ENCODE results near the gene SLBP. TPM values are rescaled to one million over a fixed set of nuclear protein-coding genes. Genes with fewer than 3 reads are reported as not detected.

Gene SLBP
- 95.9 and 100 TPM in 2 replicates for total RNA-seq

DNA sequence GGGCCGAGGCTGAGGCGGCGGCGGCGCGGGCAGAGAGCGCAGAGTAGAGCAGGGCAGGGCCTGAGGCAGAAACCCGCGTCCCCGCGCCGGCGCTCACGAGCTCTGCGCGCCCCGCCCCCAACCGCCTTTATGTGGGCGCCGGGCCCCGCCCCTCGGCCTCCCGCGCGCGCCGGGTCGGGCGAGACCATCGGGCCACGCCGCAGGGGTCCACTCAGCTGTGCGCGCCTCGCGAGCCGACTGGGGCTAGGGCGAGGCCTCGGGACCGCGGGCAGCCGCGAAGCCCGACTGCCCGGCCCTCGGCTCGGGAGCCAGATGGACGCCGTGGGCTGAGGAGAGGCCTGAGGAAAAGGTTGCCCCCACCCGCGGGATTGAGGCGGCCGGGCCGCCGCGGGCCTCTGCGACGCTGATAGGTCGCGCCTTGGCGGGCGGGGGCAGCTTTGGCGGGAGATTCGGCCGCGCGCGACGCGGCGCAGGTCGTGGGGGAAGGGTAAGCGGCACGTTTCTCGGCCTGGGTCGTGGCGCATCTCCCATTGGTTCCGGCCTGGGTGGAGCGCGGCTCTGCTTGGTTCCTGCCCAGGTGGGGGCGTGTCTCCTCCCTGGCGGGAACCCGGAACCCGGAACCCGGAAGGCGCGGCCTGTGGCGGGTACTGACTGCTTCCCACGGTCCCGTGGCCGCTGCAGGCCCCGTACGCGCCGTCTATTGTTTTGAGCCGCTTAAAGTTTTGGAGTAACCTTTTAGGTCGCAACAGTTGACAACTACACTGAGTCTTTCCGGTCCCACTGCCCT lies at the start of gene SLBP:
TSS of gene SLBP (minus strand) at position 104 of the 787 bp plus-strand sequence. CDS start 131 bp downstream, outside the sequence.

DNA sequence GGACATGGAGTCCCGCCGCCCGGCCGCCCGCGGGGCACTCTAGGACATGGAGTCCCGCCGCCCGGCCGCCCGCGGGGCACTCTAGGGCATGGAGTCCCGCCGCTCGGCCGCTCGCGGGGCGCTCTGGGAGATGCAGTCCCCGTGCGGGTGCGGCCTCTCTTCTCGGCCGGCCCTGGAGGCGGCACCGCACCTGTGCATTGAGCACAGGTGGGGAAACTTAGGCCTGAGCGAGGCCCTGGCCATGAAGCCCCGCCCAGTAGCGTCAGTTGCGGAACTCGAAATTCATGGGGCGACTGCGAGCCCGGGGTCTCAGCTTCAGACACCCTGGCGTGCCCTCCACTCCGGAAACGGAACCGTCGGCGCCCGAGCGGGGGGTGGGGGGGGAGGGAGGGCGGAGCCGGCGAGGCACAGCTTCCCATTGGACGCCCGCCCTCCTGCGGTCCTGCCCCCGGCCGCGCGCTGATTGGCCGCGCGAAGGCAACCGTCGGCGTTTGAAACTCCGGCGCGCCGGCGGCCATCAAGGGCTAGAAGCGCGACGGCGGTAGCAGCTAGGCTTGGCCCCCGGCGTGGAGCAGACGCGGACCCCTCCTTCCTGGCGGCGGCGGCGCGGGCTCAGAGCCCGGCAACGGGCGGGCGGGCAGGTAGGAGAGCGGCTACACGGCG lies 9.0 kb upstream of the SLBP start, which contains the start of the genes TACC3 and TMEM129:
TSS of gene TACC3 (plus strand) at position 519 of the 663 bp plus-strand sequence. CDS start 1,901 bp downstream, outside the sequence.
TSS of gene TMEM129 (minus strand) at position 321 of the 663 bp plus-strand sequence. CDS start 486 bp downstream, outside the sequence.

DNA sequence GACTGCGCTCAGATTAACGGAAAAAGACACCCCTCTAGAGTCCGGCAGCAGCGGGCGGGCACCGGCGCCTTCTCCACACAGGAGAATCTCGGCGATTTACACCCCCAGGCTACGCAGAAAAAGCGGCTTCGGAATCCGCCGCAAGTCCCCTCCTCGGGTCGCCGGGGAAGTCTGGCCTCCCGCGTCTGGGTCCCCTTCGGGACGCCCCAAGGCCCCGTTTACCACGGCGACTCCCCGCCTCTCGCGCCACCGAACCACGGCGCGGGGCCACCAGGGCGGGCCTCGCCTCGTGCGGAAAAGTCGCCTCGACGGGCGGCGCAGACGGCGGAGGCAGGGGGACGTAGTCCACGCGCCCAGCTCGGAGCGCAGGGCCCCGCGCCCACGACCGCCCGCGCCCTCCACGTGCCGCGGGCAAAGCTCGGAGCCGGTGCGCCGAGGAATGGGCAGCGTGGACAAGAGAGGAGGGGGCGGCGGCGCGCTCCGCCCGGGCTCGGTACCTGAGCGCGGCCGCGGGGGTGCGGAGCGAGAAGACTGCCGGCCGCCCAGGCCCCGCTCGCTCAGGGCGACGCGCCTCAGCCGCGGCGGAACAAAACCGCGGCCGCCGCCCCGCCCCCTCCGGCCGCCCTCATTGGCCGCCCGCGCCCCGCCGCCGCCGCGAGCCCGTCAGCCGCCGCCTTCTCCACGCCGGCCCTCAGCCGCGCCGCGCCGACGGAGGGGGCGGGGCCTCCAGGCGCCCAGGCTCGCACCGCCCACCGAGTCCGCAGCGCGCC lies 28.2 kb downstream of the SLBP start, which contains the start of gene FAM53A:
TSS of gene FAM53A (minus strand) at position 578 of the 770 bp plus-strand sequence. CDS start 15,572 bp downstream, outside the sequence.

Other genes starting within 250 kb of the SLBP start
- gene FAM53A, start 28.0 kb downstream of the SLBP start, total RNA-seq: 1.9 and 3.6 TPM in 2 replicates
- 46.9 and 47.7 TPM in 2 replicates for gene TMEM129, start 9.0 kb upstream of the SLBP start, total RNA-seq
- 0.85 and 4.8 TPM in 2 replicates for gene TACC3, start 9.2 kb upstream of the SLBP start, total RNA-seq
- 55.4 and 118 TPM in 2 replicates for gene FGFR3, start 81.0 kb upstream of the SLBP start, total RNA-seq
- gene LETM1, start 143.8 kb upstream of the SLBP start, total RNA-seq: 91.2 and 128 TPM in 2 replicates
- gene NSD2, start 159.1 kb upstream of the SLBP start, total RNA-seq: 36.9 and 43.1 TPM in 2 replicates